BLaER1 (cell line): ENCODE data around the gene ZNF334.

Experiments used
- H3K27ac ChIP-seq: shearing (Covaris generic); formaldehyde crosslinking; 2 replicates; pipeline ENCODE4 v1.8.1; 2022
- H3K27me3 ChIP-seq: shearing (Covaris generic); formaldehyde crosslinking; 2 replicates; pipeline ENCODE4 v1.8.1; 2022
- H3K36me3 ChIP-seq: shearing (Covaris generic); formaldehyde crosslinking; 2 replicates; pipeline ENCODE4 v1.8.1; 2022
- H3K4me1 ChIP-seq: shearing (Covaris generic); formaldehyde crosslinking; 2 replicates; pipeline ENCODE4 v1.8.1; 2022
- H3K4me2 ChIP-seq: shearing (Covaris generic); formaldehyde crosslinking; 2 replicates; pipeline ENCODE4 v1.8.1; 2022
- H3K4me3 ChIP-seq: shearing (Covaris generic); formaldehyde crosslinking; 2 replicates; pipeline ENCODE4 v1.8.1; 2022
- H3K9ac ChIP-seq: shearing (Covaris generic); formaldehyde crosslinking; 2 replicates; pipeline ENCODE4 v1.8.1; 2022
- H3K9me3 ChIP-seq: shearing (Covaris generic); formaldehyde crosslinking; 2 replicates; pipeline ENCODE4 v1.8.1; 2022
- H4K20me1 ChIP-seq: shearing (Covaris generic); formaldehyde crosslinking; 2 replicates; pipeline ENCODE4 v1.8.1; 2022
- Cebpa-rat ChIP-seq: shearing (Covaris generic); IDR thresholded peaks from 2 replicates; pipeline ENCODE4 v1.8.1; 2022

ZNF334 gene

GRCh38 chr20:46523108-46523507 is 9.7 kb upstream of the ZNF334 start:
- Histone ChIP-seq H3K27me3 (no peaks in the 10 kb centered on the region), H4K20me1 (no peaks in the 10 kb centered on the region), H3K4me2 (no peak overlapping the region), H3K27ac (no peak overlapping the region), H3K4me1 (no peaks in the 10 kb centered on the region), H3K36me3 (no peaks in the 10 kb centered on the region), H3K9ac (no peak overlapping the region), H3K4me3 (no peak overlapping the region), H3K9me3 (no peaks in the 10 kb centered on the region)
- TF ChIP-seq Cebpa-rat = no peak

GRCh38 chr20:46520976-46521579 is 7.7 kb upstream of the ZNF334 start:
- Histone ChIP-seq H3K4me2 (no peak overlapping the region), H3K4me3 (no peak overlapping the region), H3K27ac (no peak overlapping the region), H3K27me3 (no peaks in the 10 kb centered on the region), H3K9ac (no peak overlapping the region), H4K20me1 (no peaks in the 10 kb centered on the region), H3K9me3 (no peaks in the 10 kb centered on the region), H3K36me3 (no peaks in the 10 kb centered on the region), H3K4me1 (no peaks in the 10 kb centered on the region)
- TF ChIP-seq Cebpa-rat = no peak

DNA sequence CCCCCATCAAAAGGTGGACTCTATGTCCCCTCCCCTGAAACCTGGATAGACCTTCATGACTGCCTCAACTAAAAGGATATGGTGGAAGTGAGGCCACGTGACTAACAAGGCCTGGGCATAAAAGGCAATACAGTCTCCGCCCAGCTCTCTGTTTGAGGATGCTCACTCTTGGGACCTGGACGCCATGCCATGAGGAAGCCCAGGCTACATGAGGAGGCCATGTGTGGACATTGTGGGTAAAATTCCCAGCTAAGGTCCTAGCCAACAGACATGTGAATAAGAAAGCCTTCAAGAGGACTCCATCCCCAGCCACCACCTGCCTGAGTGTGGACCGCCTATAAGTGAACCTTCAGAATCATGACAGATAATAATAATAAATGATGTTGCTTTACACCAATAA is 7.2 kb upstream of the ZNF334 start:
- no peak for TF ChIP-seq Cebpa-rat
- Histone ChIP-seq H3K36me3 (no peaks in the 10 kb centered on the region), H4K20me1 (no peaks in the 10 kb centered on the region)

DNA sequence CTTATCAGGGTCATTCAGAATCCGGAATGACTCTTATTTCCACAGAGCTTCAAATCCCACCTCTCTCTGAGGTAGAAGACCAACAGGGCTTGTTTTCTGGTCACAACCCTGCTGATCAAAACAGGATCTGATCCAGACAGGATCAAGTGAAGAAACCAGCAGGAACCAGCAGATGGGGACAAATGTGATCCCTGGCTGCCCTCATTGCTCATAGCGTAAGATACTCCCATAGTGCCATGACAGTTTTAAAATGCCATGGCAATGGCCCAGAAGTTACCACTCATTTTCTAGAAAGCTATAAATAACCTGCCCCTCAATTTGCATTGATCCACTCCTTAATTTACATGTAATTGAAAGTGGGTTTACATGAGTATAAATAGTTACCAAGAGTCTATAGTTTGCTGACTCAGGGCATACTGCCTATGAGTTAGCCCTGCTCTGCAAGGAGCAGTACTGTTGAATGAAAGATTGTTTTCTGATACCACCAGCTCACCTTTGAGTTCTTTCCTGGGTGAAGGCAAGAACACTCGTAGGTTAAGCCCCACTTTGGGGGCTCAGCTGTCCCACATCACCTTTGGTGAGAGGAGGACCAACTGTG is 6.2 kb upstream of the ZNF334 start:
- Histone ChIP-seq H3K27me3 (no peaks in the 10 kb centered on the region), H3K9ac (no peak overlapping the region), H3K9me3 (no peaks in the 10 kb centered on the region), H3K27ac (no peak overlapping the region), H3K4me1 (no peaks in the 10 kb centered on the region), H3K36me3 (no peaks in the 10 kb centered on the region), H4K20me1 (no peaks in the 10 kb centered on the region), H3K4me2 (no peak overlapping the region), H3K4me3 (no peak overlapping the region)
- TF ChIP-seq Cebpa-rat = no peak

More for the DNA sequence above, 7.2 kb upstream of the ZNF334 start:
- H3K27me3 ChIP-seq = no peaks in the 10 kb centered on the region
- H3K27ac ChIP-seq = no peak overlapping the region
- no peak overlapping the region for H3K9ac ChIP-seq
- H3K4me1 ChIP-seq = no peaks in the 10 kb centered on the region
- H3K9me3 ChIP-seq = no peaks in the 10 kb centered on the region
- no peak overlapping the region for H3K4me3 ChIP-seq
- no peak overlapping the region for H3K4me2 ChIP-seq

DNA sequence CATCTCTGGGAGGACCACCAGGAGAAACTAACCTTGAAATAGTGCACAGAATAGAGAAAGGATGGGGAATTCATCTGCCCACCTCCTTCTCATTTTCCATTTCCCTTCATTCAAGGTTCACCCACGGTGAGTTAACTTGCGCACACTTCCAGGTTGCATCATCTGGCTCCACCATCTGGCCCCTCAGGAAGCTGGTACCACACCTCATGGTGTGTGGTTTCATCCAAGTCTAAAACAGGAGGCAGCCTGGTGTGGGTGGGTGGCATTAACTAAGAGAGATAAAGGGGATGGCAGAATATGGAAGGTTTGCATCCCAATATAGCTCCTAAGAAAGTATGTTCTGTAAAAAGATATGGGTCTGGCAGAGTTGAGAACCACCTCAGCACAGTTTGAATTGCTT is 3.8 kb downstream of the ZNF334 start:
- H3K4me2 ChIP-seq = peak overlapping the region; percentile 3; the same call in 1 of the 2 replicates

GRCh38 chr20:46507760-46508407 is 5.5 kb downstream of the ZNF334 start:
- Histone ChIP-seq H4K20me1 (no peaks in the 10 kb centered on the region), H3K9me3 (peaks cover 10% of the 10 kb centered on the region), H3K27ac (no peak overlapping the region), H3K9ac (no peak overlapping the region), H3K27me3 (peaks cover 2% of the 10 kb centered on the region; the same call in 1 of the 2 replicates), H3K4me3 (no peak overlapping the region), H3K4me2 (no peak overlapping the region), H3K4me1 (peaks cover 10% of the 10 kb centered on the region), H3K36me3 (no peaks in the 10 kb centered on the region)
- no peak for TF ChIP-seq Cebpa-rat

More for the DNA sequence above, 3.8 kb downstream of the ZNF334 start:
- peaks cover 7% of the 10 kb centered on the region; the same call in 1 of the 2 replicates for H3K9me3 ChIP-seq
- H4K20me1 ChIP-seq = no peaks in the 10 kb centered on the region
- no peak overlapping the region for H3K4me3 ChIP-seq
- no peak overlapping the region for H3K27ac ChIP-seq
- TF ChIP-seq Cebpa-rat = peak; percentile 20; the same call in 1 of the 2 replicates
- H3K9ac ChIP-seq = no peak overlapping the region
- H3K4me1 ChIP-seq = peaks cover 10% of the 10 kb centered on the region
- peaks cover 9% of the 10 kb centered on the region; the same call in 1 of the 2 replicates for H3K27me3 ChIP-seq
- H3K36me3 ChIP-seq = no peaks in the 10 kb centered on the region

DNA sequence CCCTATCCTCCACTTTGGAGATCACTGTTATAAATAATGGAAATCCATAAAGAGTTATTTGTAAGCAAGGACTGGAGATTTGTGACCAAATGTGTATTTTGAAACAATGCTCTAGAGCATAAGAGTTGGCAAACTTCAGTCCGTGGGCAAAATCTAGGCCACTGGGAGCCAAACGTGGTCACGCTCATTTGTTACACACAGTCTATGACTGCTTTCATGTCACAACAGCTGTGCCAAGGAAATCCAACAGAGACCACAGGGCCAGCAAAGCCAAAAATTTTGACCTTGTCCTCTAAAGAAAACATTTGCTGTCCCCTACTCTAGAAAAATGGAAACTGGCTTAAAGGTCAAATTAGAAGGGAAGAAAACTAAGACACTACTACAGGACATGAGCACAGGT is 7.9 kb downstream of the ZNF334 start:
- peaks cover 10% of the 10 kb centered on the region for H3K4me1 ChIP-seq
- no peaks in the 10 kb centered on the region for H3K27me3 ChIP-seq
- H4K20me1 ChIP-seq = no peaks in the 10 kb centered on the region
- H3K4me3 ChIP-seq = no peak overlapping the region
- H3K9ac ChIP-seq = no peak overlapping the region
- peaks cover 34% of the 10 kb centered on the region for H3K9me3 ChIP-seq
- no peak for TF ChIP-seq Cebpa-rat
- H3K4me2 ChIP-seq = no peak overlapping the region
- no peak overlapping the region for H3K27ac ChIP-seq
- H3K36me3 ChIP-seq = no peaks in the 10 kb centered on the region

DNA sequence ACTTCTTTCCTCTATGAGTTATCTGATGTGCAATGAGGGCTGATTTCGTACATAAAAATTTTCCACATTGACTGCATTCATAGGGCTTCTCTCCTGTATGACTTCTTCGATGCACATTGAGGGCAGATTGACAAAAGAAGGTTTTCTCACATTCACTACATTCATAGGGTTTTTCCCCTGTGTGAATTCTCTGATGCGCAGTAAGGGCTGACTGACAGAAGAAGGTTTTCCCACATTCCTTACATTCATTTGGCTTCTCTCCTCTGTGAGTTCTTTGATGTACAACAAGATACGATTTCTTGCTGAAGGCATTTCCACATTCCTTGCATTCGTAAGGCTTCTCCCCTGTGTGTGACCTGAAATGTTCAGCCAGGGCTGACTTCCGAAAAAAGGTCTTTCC is 11.4 kb downstream of the ZNF334 start:
- Histone ChIP-seq H3K27me3 (no peaks in the 10 kb centered on the region), H3K36me3 (no peaks in the 10 kb centered on the region), H3K9me3 (peaks cover 43% of the 10 kb centered on the region), H3K27ac (no peak overlapping the region), H3K9ac (no peak overlapping the region), H4K20me1 (no peaks in the 10 kb centered on the region), H3K4me3 (no peak overlapping the region), H3K4me1 (peaks cover 4% of the 10 kb centered on the region; the same call in 1 of the 2 replicates), H3K4me2 (no peak overlapping the region)
- TF ChIP-seq Cebpa-rat = no peak

DNA sequence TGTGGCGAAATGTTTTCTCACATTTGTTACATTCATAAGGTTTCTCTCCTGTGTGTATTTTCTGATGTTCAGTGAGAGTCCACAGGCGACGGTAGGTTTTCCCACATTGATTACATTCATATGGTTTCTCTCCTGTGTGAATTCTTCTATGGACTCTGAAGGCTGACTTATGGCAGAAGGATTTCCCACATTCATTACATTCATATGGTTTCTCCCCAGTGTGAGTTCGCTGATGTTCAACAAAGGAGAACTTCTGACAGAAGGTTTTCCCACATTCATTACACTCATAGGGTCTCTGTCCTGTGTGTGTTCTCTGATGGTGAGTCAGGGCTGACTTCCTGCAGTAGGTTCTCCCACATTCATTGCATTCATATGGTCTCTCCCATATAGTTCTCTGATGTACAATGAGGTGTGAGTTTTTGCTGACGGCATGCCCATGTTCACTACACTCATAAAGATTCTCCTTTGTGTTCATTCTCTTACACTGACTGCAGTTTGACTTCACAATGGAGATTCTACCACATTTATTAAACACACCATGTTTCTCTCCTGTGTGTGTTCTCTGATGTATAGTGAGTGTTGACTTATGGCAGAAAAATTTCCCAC is 11.9 kb downstream of the ZNF334 start:
- Histone ChIP-seq H4K20me1 (no peaks in the 10 kb centered on the region), H3K4me1 (peaks cover 4% of the 10 kb centered on the region; the same call in 1 of the 2 replicates), H3K4me2 (no peak overlapping the region), H3K27ac (no peak overlapping the region), H3K36me3 (no peaks in the 10 kb centered on the region), H3K4me3 (no peak overlapping the region), H3K9ac (no peak overlapping the region), H3K27me3 (no peaks in the 10 kb centered on the region), H3K9me3 (peaks cover 43% of the 10 kb centered on the region)
- no peak for TF ChIP-seq Cebpa-rat

DNA sequence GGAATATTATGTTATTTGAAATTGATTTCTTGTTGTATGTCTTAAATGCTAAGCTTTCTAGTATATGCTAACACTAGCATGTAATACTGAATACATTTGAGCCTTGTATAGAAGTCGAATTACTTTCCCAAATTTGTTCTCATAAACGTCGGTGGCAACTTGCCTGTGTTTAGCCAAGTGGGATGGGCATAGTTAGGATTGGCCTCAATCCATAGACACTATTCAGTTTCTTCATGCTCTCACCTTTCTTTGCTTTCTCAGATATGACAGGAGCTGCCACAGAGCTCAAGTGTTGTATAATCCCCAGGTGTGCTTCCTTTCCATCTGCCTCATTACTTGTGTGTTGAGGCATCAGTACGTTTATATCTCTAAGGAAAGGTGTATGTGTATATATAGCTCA is 19.3 kb downstream of the ZNF334 start:
- no peak overlapping the region for H3K4me2 ChIP-seq
- no peaks in the 10 kb centered on the region; the same call in 1 of the 2 replicates for H3K27me3 ChIP-seq
- H3K36me3 ChIP-seq = no peaks in the 10 kb centered on the region
- H3K9ac ChIP-seq = no peak overlapping the region
- no peaks in the 10 kb centered on the region; the same call in 1 of the 2 replicates for H3K9me3 ChIP-seq
- H3K4me1 ChIP-seq = no peaks in the 10 kb centered on the region
- H3K4me3 ChIP-seq = no peak overlapping the region
- no peak for TF ChIP-seq Cebpa-rat
- no peak overlapping the region for H3K27ac ChIP-seq
- H4K20me1 ChIP-seq = no peaks in the 10 kb centered on the region
